Measurements from ENCODE around the gene GPR162. TPM values are rescaled to one million over a fixed set of nuclear protein-coding genes. Genes with fewer than 3 reads are reported as not detected.

The GPR162 gene
- total RNA-seq, 3 donors from 2014 or later (not counting 1 experiment from before 2014, with no cell fraction given): 0.39 to 2.1 (median 0.68) TPM

- DNase-seq (no peak), ATAC-seq (no peak)
- Mint-ChIP-seq H3K4me3 (peak overlapping the region; percentile 94), H3K4me1 (peaks cover 20 to 33% of the 10 kb centered on the region in 2 donors), H3K9me3 (no peaks in the 10 kb centered on the region), H3K27me3 (ENCODE audit: low read depth in 2 of 2) (peaks cover 57% of the 10 kb centered on the region in 2 donors), H3K27ac (peak overlapping the region in 1 of 2 donors; percentile 73), H3K36me3 (no peaks in the 10 kb centered on the region)
- Histone ChIP-seq H3K4me1 (ENCODE audit: control insufficient read depth, insufficient read depth, low read length) (peaks cover 22% of the 10 kb centered on the region), H3K36me3 (ENCODE audit: control insufficient read depth, insufficient read depth, low read length) (no peaks in the 10 kb centered on the region), H3K4me3 (ENCODE audit: low read length) (no peak overlapping the region), H3K27ac (ENCODE audit: low read length) (no peak overlapping the region), H3K9me3 (ENCODE audit: control insufficient read depth, insufficient read depth, low read length) (no peaks in the 10 kb centered on the region), H3K27me3 (ENCODE audit: control insufficient read depth, insufficient read depth, low read length) (peaks cover 43% of the 10 kb centered on the region)
- no peak for TF ChIP-seq CTCF (IDR thresholded peaks at IDR 0.05)
- WGBS (ENCODE audit: insufficient coverage): 65% methylated on average over 19 of the region's 19 CpGs
- intact Hi-C loops (cut with micrococcal nuclease): loop anchor here (5.0 kb wide), 1 partner anchor 77 kb away; the partner anchor contains the start of gene MLF2
These were observed 8.1 kb downstream of the GPR162 start for GRCh38 chr12:6829536-6830220.

DNA sequence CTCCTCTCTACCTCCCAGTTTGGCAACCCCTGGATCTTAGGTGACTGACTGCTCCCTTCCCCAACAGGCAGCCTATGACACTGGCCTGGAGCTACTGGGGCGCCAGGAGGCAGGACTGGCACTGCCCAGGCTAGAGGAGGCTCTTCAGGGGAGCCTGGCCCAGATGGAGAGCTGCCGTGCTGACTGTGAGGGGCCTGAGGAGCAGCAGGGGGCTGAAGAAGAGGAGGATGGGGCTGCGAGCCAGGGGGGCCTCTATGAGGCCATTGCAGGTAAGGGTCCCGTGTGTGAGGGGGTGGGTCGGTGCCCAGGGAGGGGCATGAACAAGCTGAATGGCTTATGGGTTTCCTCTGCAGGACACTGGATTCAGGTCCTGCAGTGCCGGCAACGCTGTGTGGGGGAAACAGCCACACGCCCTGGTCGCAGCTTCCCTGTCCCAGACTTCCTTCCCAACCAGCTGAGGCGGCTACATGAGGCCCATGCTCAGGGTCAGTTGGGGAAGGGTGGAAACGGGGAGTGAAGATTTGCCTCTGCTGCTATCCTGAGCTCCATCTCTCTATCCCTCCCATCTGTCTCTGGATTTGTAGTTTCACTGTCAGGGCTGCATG lies 8.8 kb downstream of the GPR162 start:
- H3K4me1 ChIP-seq (ENCODE audit: control insufficient read depth, insufficient read depth, low read length): peaks cover 21% of the 10 kb centered on the region
- no peak overlapping the region for H3K27ac ChIP-seq (ENCODE audit: low read length)
- no peaks in the 10 kb centered on the region for H3K9me3 ChIP-seq (ENCODE audit: control insufficient read depth, insufficient read depth, low read length)
- Mint-ChIP-seq H3K4me1 (peaks cover 20 to 28% of the 10 kb centered on the region in 2 donors), H3K4me3 (peak overlapping the region; percentile 94), H3K36me3 (no peaks in the 10 kb centered on the region), H3K27ac (no peak overlapping the region), H3K9me3 (no peaks in the 10 kb centered on the region), H3K27me3 (ENCODE audit: low read depth in 2 of 2) (peaks cover 50% of the 10 kb centered on the region in 2 donors)
- no peaks in the 10 kb centered on the region for H3K36me3 ChIP-seq (ENCODE audit: control insufficient read depth, insufficient read depth, low read length)
- no peak for TF ChIP-seq CTCF (IDR thresholded peaks at IDR 0.05)
- DNase-seq (no peak), ATAC-seq (no peak)
- peaks cover 37% of the 10 kb centered on the region for H3K27me3 ChIP-seq (ENCODE audit: control insufficient read depth, insufficient read depth, low read length)
- 90% methylated on average over 10 of the region's 11 CpGs for WGBS (ENCODE audit: insufficient coverage)
- intact Hi-C loops (cut with micrococcal nuclease): no loop called here
- H3K4me3 ChIP-seq (ENCODE audit: low read length): no peak overlapping the region

- H3K9me3 ChIP-seq (ENCODE audit: control insufficient read depth, insufficient read depth, low read length): no peaks in the 10 kb centered on the region
- H3K4me1 ChIP-seq (ENCODE audit: control insufficient read depth, insufficient read depth, low read length): peaks cover 22% of the 10 kb centered on the region
- no peak overlapping the region for H3K27ac ChIP-seq (ENCODE audit: low read length)
- no peak for DNase-seq
- peaks cover 30% of the 10 kb centered on the region for H3K27me3 ChIP-seq (ENCODE audit: control insufficient read depth, insufficient read depth, low read length)
- Mint-ChIP-seq H3K9me3 (no peaks in the 10 kb centered on the region), H3K27me3 (ENCODE audit: low read depth in 2 of 2) (peaks cover 43 to 47% of the 10 kb centered on the region in 2 donors), H3K4me1 (peaks cover 20 to 24% of the 10 kb centered on the region in 2 donors), H3K4me3 (peak overlapping the region; percentile 35), H3K27ac (no peak overlapping the region), H3K36me3 (no peaks in the 10 kb centered on the region)
- no peaks in the 10 kb centered on the region for H3K36me3 ChIP-seq (ENCODE audit: control insufficient read depth, insufficient read depth, low read length)
- intact Hi-C loops (cut with micrococcal nuclease): no loop called here
- no peak overlapping the region for H3K4me3 ChIP-seq (ENCODE audit: low read length)
- no peak for ATAC-seq
- WGBS (ENCODE audit: insufficient coverage): 88% methylated on average over 6 of the region's 6 CpGs
- no peak for TF ChIP-seq CTCF (IDR thresholded peaks at IDR 0.05)
These were observed 9.4 kb downstream of the GPR162 start for GRCh38 chr12:6830999-6831398.
